Kidney tubule cell (primary cell): ENCODE measurements around the gene PNP.
A peak's percentile ranks its signal among the peaks of the same experiment; 100 is the strongest.

Experiments
- DNase-seq: peaks from one replicate; pipeline ENCODE4 v3.0.0-alpha.2; 2018; ENCODE audit warnings: low spot score

The PNP gene

DNA sequence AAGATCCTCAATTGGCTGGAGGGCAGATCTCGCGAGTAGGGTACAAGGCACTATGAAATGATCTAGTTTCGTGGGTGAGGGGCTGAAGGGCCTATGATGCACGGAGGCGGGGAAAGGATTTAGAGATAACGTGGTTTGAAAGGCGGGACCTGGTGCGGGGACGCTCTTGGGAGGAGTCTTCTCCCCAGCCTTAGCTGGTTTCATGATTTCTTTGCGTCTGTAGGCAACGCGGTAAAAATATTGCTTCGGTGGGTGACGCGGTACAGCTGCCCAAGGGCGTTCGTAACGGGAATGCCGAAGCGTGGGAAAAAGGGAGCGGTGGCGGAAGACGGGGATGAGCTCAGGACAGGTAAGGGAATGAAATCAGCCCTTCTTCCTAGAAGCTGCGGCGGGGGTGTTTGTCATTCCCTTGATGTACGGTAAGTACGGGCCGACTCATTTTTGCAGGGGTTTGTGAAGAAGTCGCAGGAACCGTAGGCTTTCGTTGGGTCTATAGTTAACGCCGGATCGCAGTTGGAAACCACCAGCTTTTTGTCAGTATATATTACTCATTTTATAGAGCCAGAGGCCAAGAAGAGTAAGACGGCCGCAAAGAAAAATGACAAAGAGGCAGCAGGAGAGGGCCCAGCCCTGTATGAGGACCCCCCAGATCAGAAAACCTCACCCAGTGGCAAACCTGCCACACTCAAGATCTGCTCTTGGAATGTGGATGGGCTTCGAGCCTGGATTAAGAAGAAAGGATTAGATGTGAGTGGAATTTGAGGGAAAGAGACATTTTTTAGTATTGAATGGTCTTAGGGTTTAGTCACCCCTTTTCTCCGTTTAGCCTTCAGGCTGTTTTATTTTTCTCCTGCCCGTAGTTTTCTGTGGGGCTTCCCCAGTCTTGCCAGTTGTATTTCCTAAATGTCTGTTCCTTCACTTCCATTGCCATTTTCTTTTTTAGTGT lies 13.6 kb upstream of the PNP start:
- DNase-seq: peak; percentile 87

DNA sequence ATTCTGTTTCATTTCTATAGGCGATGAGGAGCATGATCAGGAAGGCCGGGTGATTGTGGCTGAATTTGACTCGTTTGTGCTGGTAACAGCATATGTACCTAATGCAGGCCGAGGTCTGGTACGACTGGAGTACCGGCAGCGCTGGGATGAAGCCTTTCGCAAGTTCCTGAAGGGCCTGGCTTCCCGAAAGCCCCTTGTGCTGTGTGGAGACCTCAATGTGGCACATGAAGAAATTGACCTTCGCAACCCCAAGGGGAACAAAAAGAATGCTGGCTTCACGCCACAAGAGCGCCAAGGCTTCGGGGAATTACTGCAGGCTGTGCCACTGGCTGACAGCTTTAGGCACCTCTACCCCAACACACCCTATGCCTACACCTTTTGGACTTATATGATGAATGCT lies 12.2 kb upstream of the PNP start:
- DNase-seq: no peak

DNA sequence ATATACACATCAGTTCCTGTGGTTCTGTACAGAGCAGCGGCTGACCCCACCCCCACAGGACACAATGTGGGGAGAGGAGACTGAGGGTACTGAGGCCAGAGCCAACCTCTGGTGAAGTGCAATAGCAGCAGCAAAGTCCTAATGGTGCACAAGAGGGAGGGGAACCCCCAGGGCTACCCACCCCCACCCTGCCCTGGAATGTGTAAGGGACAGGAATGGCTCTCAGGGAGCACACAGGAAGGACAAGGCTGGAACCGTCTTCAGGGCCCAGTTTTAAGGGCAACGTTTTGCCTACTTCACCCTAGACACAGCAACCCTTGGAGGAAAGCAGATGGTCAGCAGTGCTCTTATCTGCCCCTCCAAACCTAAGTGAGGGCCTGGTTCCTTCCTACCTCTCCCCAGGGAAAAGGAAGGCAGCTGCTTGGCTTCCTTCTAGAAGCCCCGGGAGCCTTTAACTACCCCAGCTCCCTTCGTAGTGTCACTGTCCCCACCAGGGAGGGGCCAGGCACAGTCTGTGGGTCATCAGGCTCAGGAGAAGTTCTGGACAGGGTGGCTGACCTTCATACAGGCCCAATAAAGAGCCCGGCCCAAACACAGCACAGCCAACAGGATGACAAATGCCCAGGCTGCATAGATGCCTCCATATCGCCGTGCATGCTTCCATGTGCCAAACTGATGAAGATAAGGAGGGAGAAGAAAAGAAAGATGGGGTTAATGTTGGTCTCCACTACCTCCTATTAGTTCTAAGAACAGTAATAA lies 11.0 kb upstream of the PNP start:
- no peak for DNase-seq

DNA sequence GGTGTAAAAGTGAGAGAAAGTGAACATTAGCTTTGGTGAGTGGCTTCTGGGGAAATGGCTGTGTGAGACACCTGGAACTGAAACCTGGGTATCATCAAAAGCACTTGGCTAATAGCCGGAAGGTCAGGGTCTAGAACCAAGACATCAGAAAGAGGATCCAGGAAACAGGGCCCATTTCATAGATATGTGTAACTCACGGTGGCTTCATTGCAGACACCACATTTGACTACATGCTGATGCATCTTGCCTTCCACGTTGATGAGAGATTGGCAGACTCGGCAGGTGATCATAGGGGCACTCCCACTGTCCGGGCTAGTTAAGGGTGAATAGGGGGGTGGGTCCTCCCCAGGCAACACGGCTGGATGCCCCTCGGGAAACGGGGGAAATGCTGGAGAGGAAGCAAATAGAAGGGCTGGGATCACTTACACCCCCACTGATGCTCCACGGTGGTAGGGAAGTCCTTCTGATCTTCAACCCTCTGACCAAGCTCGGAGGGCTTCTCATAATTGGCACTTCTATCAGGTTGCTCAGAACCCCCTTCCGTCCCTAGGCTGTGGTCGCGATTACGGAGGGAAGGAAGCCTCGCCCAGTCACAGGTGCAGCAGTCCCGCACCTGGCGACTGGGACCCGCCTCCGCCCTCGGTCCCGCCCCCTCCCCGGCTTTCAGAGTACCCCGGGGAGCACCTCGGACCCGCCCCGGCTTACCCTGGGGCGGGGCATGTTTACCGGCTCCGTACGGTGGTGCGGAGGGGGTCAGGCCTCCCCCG lies 8.6 kb upstream of the PNP start:
- DNase-seq: peak; percentile 38

DNA sequence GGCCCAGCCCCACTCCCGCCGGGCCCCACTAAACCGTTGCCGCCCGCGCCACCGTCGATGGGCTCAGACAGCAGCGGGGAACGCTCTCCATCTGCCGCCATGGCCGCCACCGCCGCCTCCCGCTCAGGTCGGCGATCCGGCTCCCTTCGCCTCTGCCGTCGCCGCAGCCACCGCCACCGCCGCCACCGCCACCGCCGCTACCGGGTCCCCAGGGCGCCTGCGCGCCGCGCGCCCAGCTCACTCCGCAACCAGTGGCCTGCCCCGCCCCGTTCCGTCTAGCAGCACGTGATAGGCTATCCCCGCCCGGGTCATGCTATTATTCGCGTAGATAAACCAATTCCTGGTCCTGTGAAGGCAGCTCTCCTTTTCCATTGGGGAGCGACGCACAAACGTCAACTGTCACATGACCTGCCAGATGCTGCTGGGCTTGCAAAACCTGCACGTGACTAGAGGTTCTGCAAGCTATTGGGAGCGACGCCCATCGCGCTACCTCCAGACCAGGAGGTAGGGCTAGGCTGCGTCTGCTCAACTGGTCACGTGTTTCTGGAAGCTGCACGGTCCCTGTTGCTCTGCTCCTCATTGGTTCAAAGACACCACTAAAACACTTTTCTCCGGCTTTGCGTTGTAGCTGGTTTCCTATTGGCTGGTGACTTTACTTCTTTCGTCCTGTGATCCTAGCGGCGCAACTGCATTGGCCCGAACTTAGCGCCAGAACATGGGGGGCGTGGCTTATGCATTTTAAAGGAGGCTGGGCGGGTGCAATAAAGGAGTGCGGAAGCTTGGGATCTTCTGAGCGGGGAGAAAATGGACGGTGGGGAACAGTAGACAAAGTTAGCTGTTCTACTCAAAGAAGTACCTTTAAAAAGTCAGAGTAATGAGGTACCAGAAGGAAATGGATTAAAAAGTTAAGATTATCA lies 7.7 kb upstream of the PNP start, which contains the start of gene PIP4P1:
Gene PIP4P1 (minus strand): TSS at position 210 of the 917 bp plus-strand sequence. CDS start 109 bp downstream, at position 101.
- DNase-seq: peak; percentile 100

DNA sequence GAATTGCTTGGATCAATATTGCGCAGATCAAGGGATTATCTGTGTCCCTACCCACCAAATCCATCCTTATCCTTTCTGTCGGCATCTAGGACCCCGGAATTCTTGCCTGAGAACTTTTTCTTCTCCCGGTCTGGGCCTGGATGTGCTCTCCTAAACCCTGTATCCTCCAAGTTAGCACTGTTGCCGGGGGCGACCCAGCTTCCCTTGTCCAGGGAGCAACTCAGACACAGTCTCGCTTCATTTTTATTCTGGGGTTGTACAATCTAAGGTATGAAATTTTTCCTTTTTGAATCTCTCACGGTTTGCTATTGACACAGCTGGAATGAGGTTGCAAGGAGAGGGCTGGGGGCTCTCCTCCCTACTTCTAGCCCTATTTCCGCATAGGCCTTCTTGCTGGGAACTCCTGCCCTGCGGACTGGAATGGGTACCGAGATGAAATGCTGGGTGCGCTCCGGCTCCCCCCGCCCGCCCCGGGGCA lies 403 bp upstream of the PNP start:
- no peak for DNase-seq

DNA sequence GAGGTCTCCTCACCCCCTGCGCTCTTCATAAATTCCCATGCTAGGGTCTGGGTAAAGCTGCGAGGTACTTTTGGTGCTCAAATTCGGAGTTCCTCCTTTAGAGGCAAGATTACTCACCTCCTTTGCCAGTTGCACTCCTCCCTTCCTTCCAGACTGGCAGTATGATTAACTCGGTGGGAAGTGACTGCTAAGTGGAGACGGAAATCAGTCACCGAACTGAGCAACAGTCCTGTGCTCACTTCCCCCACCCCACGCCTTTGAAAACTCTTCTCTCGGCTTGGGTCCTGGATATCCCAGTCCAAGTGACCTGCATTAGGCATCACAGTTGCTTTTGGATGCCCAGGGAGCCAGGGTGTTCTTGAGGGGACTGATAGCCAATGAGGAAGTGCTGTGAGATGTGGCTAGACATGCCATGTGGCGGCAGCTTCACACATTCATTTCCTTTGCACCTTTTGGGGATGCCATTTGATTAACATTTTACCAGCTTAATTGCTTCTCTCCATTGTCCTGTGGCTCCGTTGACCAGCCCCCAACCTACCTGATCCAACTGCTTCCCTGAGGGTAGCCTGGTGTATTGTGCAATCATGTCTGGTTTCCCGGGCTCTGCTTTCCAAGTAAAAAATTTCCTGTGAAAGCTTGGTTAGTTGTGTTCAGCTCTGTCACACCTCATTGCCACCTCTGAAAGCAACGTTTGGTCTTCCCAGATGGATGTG lies 840 bp downstream of the PNP start:
- DNase-seq: peak; percentile 93

DNA sequence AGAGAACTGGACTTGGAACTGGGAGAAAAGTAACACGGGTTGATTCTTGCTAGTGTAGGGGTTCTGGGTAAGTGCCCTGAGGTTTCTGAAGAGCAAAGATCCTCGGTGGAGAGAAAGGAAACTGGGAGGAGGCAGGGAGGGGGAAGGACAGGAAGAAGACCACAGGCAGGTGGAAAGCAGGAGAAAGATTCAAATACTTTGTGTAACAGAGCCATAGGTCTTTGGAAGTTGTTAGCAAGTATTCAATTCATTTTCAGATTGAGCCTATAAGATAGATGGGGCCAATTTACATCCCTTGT lies 1.3 kb downstream of the PNP start:
- DNase-seq: no peak

DNA sequence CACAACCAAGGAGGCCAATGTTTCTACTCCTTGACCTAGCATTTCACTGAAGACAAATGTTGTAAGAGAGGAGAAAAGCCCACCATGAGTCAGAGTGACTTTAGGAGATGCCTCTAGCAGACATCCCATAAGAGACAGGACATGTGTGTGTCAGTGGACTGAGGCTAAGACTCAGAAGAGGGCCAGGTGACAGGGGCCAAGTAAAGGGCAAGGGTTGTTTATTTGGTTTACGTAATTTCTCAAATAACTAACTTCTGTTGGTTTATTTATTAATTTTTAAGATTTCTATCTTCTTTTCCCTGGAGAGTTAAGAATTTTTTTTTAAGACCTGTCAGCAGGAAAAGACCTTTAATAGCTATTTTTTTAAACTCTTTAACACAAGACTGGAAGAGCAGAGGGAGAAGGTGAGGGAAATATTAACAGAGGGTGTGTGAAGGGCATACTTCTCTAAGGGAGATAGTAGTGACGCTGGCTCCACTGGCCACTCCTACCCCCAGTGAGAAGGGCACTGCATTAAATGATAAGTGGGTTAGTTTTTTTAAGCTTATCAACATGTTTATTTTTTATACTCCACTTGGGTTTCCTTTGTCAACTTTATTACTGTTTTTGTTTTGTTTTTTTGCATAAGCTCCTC lies 3.4 kb downstream of the PNP start:
- no peak for DNase-seq

DNA sequence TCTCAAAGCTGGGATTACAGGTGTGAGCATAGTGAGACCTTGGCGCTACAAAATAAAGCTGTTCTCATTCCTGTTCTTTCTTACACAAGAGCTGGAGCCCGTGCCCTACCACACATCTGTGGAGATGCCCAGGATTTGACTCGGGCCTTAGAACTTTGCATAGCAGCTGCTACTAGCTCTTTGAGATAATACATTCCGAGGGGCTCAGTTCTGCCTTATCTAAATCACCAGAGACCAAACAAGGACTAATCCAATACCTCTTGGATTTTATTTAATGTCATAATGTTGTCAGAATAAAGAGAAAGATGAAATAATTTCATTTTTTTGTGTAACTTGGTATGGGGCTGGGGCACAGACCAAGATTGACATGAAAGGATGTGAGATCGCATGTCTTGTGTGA lies 7.6 kb downstream of the PNP start:
- no peak for DNase-seq

DNA sequence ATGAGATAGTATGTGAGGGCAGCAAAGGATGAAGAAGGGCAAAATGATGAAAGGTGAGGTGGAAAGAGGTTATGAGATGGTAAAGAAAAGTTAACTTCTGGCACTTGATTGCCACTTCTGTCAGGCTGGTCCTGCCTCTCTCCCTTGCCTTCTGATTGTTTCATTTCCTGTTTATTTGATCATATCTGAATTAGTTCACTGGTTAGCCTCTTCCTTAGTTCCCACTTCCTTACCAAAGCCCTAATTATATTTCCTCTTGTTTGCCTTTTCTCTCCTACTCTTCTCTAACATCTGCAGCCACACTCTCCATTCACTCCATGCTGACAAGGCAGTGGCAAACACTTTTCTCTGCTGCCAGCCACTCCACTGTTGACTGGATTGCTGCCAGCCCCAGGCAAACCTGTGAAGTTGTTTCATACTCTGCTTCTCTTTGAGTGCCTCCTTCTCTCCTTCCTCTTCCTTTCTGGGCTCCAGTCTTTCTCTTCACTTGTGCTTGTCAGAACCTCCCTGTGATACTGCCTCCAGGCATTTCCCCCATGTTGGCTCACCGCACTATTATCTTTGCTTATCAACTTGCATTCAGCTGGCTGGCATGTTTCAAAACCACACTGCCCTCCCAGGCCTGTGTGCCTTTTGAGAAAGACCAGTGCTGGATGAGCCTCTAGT lies 8.1 kb downstream of the PNP start:
- peak; percentile 28 for DNase-seq

DNA sequence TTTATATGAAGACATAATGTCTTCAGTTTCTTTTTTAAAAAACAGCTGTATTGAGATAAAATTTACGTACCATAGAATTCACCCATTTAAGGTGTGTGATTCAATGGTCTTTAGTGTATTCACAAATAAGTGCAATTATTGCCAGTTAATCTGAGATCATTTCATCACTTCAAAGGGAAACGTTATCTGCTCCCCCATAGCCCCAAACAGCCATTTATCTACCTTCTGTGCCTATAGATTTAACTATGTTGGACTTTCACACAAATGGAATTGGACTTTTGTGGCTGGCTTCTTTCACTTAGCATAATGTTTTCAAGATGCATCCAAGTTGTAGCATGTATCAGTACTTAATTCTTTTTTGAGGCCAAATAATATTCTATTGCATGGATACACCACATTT lies 9.7 kb downstream of the PNP start:
- DNase-seq: no peak

DNA sequence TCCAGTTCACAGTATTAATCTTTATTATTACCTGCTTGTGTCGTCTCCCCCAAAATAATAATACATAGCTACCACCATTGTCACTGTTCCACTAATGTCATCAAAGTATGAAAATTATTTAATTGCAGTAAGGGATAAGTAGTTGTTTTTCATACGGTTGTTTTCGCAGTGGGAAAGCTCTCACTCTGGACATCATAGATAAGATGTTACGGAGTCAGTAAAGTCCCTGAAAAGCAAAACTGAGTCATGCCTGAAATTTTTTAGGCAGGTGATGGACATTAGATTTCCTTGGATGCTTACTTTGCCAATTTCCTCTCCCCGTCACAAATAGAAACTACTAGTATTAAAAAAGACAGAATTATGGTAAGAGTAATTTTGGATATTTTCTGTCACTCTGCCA lies 13.2 kb downstream of the PNP start:
- no peak for DNase-seq

DNA sequence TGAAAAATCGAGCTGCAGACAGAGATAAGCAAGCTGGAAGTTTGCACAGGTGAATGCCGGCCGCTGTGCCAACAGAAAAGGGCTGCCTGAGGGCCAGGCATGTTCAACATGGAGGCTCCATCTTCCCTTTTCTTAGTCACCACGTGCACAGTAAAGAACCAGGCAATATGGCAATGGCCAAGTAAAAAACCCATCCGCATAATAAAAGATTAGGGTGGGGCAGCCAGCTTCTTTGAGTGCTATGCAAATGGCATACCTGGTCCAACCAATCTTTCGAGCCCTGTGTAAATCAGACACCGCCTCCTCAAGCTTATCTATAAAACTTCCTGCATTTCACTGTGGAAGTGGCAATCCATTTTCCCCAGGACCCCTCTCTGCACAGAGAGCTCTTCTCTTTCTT lies 16.7 kb downstream of the PNP start:
- DNase-seq: no peak

DNA sequence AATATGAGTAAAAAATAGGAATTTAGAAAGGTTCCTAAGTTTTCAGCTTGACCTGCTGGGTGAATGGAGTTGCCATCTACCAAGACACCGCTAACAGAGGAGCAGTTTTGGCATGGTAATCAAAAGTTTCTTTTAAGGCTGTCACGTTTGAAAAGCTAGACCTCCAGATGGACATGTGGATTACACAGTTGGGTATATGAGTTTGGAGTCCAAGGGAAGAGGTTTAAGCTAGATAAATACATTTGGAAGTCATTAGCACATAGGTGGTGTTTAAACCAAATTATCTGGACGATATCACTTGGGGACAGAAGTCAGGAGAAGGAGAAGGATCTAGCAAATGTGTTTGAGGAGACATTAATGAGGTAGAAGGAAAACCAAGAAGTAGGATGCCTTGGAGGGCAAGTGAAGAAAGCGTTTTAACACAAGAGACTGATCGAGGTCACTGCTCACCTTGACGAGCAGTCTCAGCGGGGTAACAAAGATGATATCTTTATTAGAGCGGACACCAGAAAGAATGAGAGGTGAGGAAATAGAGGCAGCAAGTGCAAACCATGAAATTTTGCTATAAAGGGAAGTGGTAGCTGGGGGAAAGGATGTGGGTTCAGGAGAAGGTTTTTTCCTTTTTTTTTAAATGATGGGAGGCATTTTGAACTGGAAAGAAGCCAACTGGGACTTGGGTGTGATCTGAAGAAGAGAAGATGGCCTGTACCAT lies 17.6 kb downstream of the PNP start:
- DNase-seq: no peak

DNA sequence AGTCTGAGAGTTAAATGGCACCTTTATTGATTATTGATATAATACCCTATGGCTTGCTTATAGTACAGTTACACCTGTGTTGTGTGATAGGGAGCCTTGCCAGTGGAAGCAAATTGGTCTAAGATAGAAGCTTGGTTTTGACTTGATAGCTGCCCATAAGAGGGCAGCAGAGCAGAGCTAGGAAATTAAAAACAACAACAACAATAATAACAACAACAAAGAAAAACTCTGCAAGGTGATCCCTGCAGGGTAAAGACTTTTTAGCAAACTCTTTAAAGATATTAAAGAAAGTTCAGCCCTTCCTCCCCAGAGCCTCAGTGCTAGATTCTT lies 18.2 kb downstream of the PNP start:
- DNase-seq: no peak

DNA sequence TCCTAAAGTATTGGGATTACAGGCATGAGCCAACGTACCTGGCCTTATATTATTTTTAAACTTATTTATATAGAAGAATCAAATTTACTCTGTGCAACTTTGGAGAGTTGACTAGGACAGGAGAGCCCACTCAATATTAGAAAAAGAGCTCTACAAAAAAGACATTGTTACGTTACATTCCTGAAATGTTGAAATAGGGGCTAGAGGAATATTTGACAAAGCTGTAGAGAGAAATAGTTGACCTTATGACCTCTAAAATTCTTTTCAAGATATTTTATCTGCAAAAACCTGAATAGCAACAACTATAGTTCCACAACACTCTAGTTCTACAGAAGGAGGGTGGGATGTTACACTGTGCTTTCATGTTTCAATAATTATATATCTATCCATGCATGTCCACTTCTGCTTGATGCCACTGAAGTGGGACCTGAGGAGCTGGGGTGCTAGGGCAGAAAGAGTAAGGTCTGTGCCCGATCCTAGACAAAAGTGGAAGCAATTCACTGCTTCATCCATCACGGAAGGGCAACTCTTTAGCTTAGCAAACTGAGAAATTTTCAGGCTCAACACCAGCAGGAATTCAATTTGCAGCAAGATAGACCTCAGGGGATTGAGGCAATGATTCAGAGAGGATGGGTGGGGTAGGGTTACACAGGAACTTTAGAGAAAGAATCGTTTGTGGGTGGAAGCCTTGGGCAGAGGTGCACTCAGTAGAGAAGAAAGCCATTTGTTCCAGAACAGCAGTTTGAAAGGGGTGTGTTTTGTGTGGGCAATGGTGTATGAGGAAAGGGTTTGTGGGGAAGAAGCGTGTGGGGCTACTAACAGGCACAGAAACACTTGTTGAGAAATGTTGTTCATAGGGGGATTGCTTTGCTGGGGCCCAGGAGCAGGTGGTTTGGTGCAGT lies 20.1 kb downstream of the PNP start:
- peak; percentile 69 for DNase-seq

DNA sequence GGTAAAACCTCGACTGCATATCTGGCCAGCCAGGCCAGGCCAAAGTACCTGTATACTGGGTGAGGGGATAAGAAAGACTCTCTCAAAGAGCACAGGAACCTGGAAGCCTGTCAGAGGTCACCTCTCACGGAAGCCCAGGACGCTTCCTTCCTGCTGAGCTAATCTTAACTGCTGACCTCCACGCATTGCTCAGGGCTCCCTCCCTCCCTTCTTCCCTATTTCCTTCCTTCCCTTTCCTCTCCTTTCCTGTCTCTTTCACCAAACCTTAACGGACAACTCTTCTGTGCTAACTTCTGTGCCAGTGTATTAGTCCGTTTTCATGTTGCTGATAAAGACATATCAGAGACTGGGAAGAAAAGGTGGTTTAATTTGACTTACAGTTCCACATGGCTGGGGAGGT lies 21.4 kb downstream of the PNP start:
- no peak for DNase-seq
